DOHH2 (cell line): ENCODE results near the gene RAVER2.

Experiments
- H3F3A ChIP-seq: fragments of 200-600 bp; sonication (generic), shearing (Covaris generic); 2 replicates; pipeline ENCODE4 v1.6.0; 2016; ENCODE audit warnings: antibody characterized with exemption, mild to moderate bottlenecking; ENCODE audit not compliant: control insufficient read depth, insufficient read depth
- H3K27ac ChIP-seq: fragments of 200-600 bp; sonication (generic); 2 replicates; pipeline ENCODE4 v1.5.1; 2014; ENCODE audit warnings: low read depth, mild to moderate bottlenecking, low read length, moderate library complexity
- H3K27me3 ChIP-seq: fragments of 200-600 bp; sonication (generic); 2 replicates; pipeline ENCODE4 v1.6.1; 2014; ENCODE audit warnings: mild to moderate bottlenecking, low read length, mixed read lengths; ENCODE audit not compliant: control insufficient read depth
- H3K36me3 ChIP-seq: fragments of 200-600 bp; sonication (generic); 2 replicates; pipeline ENCODE4 v1.6.1; 2014; ENCODE audit warnings: mild to moderate bottlenecking, low read length, moderate library complexity, mixed read lengths; ENCODE audit not compliant: control insufficient read depth
- H3K4me1 ChIP-seq: fragments of 200-600 bp; sonication (generic); 2 replicates; pipeline ENCODE4 v1.6.1; 2014; ENCODE audit warnings: mild to moderate bottlenecking, low read length, mixed read lengths; ENCODE audit not compliant: control insufficient read depth
- H3K4me2 ChIP-seq: fragments of 200-600 bp; sonication (generic); 2 replicates; pipeline ENCODE4 v1.6.0; 2014; ENCODE audit warnings: mild to moderate bottlenecking, low read length, moderate library complexity
- H3K4me3 ChIP-seq: fragments of 200-600 bp; sonication (generic); 2 replicates; pipeline ENCODE4 v1.5.1; 2014; ENCODE audit warnings: mild to moderate bottlenecking, low read length, mixed read lengths
- H3K79me2 ChIP-seq: fragments of 200-600 bp; sonication (generic); 2 replicates; pipeline ENCODE4 v1.6.1; 2014; ENCODE audit warnings: mild to moderate bottlenecking, low read length, mixed read lengths; ENCODE audit not compliant: control insufficient read depth
- H3K9me2 ChIP-seq: fragments of 200-600 bp; sonication (generic); replicated peaks from 2 replicates; pipeline ENCODE4 v1.6.1; 2014; ENCODE audit warnings: mild to moderate bottlenecking, low read length, mixed read lengths; ENCODE audit not compliant: control insufficient read depth
- H3K9me3 ChIP-seq: fragments of 200-600 bp; sonication (generic); 2 replicates; pipeline ENCODE4 v1.6.1; 2014; ENCODE audit warnings: antibody characterized with exemption, low read length, mixed read lengths; ENCODE audit not compliant: control insufficient read depth, insufficient read depth
- H4K20me1 ChIP-seq: fragments of 200-600 bp; sonication (generic); 2 replicates; pipeline ENCODE4 v1.6.0; 2014; ENCODE audit warnings: low read depth, mild to moderate bottlenecking, antibody characterized with exemption, low read length, moderate library complexity; ENCODE audit not compliant: control insufficient read depth, insufficient read depth
- EZH2phosphoT487 ChIP-seq: fragments of 200-600 bp; sonication (generic); IDR thresholded peaks from 2 replicates; pipeline ENCODE4 v1.6.1; 2017; ENCODE audit warnings: borderline replicate concordance, mild to moderate bottlenecking, antibody characterized with exemption, low read length, moderate library complexity, mixed read lengths
- TF ChIP-seq, protein P1 (sequence below): fragments of 200-600 bp; sonication (generic); IDR thresholded peaks from one replicate; pipeline ENCODE4 v1.5.1; 2014; ENCODE audit warnings: antibody characterized with exemption, mild to moderate bottlenecking, low read depth, low read length; ENCODE audit not compliant: poor library complexity, severe bottlenecking

RAVER2 gene

GRCh38 chr1:64880449-64880848, 135.6 kb downstream of the RAVER2 start:
- H3K36me3 ChIP-seq: peaks cover 50% of the 10 kb centered on the region
- H3K4me2 ChIP-seq: no peak overlapping the region
- no peak overlapping the region for H3K27ac ChIP-seq
- H3K4me1 ChIP-seq: no peaks in the 10 kb centered on the region
- no peaks in the 10 kb centered on the region for H3K9me2 ChIP-seq
- no peaks in the 10 kb centered on the region for H3K9me3 ChIP-seq
- H3K79me2 ChIP-seq: no peaks in the 10 kb centered on the region
- no peaks in the 10 kb centered on the region for H4K20me1 ChIP-seq
- H3K27me3 ChIP-seq: no peaks in the 10 kb centered on the region
- no peak for TF ChIP-seq EZH2phosphoT487
- TF ChIP-seq, protein P1, sequence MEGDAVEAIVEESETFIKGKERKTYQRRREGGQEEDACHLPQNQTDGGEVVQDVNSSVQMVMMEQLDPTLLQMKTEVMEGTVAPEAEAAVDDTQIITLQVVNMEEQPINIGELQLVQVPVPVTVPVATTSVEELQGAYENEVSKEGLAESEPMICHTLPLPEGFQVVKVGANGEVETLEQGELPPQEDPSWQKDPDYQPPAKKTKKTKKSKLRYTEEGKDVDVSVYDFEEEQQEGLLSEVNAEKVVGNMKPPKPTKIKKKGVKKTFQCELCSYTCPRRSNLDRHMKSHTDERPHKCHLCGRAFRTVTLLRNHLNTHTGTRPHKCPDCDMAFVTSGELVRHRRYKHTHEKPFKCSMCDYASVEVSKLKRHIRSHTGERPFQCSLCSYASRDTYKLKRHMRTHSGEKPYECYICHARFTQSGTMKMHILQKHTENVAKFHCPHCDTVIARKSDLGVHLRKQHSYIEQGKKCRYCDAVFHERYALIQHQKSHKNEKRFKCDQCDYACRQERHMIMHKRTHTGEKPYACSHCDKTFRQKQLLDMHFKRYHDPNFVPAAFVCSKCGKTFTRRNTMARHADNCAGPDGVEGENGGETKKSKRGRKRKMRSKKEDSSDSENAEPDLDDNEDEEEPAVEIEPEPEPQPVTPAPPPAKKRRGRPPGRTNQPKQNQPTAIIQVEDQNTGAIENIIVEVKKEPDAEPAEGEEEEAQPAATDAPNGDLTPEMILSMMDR: no peak
- H3F3A ChIP-seq: no peaks in the 10 kb centered on the region
- H3K4me3 ChIP-seq: no peak overlapping the region

- no peaks in the 10 kb centered on the region for H3K9me3 ChIP-seq
- no peaks in the 10 kb centered on the region for H3K27me3 ChIP-seq
- H3K4me1 ChIP-seq: no peaks in the 10 kb centered on the region
- TF ChIP-seq EZH2phosphoT487: no peak
- TF ChIP-seq, protein P1: no peak
- peaks cover 7% of the 10 kb centered on the region for H3K79me2 ChIP-seq
- no peak overlapping the region for H3K27ac ChIP-seq
- H3K4me3 ChIP-seq: no peak overlapping the region
- H3K9me2 ChIP-seq: no peaks in the 10 kb centered on the region
- H4K20me1 ChIP-seq: no peaks in the 10 kb centered on the region
- no peak overlapping the region for H3K4me2 ChIP-seq
- H3K36me3 ChIP-seq: peaks cover 46% of the 10 kb centered on the region
- no peaks in the 10 kb centered on the region for H3F3A ChIP-seq
Observed at GRCh38 chr1:64881281-64881680, 136.4 kb downstream of the RAVER2 start.
